GM20000 (cell line): Measurements from ENCODE around the gene ADCK1.
"Not testable (repeated sequence)": the region's sequence is repeated elsewhere in the genome, so short reads cannot be mapped to it uniquely, and the experiment has no call there.

Experiments
- DNase-seq: peaks from one replicate; pipeline ENCODE4 v3.0.0; 2012; ENCODE audit warnings: low spot score
- TF ChIP-seq, protein P1 (sequence below): IDR thresholded peaks from 2 replicates; pipeline ENCODE4 v1.5.1; 2012; ENCODE audit warnings: mild to moderate bottlenecking, control low read depth; ENCODE audit errors: extremely low read depth, missing control alignments

The ADCK1 gene

DNA sequence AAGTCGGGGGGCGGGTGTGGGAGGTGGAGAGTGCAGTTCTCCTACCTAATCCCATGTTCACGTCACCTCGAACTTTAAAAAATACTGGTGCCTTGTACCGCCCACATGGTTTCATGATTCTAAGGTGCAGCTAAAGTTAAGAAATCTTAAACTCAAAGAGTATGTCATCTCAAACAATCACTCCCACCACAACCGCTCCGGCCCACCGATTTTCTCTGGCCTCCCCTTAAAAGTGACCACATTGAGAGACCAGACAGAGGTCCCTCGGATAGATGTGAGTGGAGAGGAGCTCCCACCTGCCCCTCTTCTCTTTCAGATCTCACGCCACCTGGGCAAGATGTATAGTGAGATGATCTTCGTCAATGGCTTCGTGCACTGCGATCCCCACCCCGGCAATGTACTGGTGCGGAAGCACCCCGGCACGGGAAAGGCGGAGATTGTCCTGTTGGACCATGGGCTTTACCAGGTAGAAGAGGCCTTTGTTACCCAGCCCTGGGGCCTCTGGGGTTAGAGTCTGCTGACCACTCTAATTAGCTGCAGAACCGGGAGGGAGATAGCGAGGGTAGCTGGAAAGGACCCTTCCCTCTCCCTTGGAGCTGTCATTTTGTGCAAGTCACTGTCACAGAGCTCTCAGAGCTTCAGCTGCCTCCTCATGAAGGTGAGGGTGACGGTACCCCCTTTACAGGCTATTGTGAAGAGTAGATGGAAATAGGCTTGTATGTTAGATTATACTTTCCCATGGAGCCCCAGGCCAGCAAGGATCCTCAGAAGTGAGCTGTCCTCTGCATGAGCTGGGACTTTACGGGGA is 124.4 kb downstream of the ADCK1 start:
- TF ChIP-seq, protein P1, sequence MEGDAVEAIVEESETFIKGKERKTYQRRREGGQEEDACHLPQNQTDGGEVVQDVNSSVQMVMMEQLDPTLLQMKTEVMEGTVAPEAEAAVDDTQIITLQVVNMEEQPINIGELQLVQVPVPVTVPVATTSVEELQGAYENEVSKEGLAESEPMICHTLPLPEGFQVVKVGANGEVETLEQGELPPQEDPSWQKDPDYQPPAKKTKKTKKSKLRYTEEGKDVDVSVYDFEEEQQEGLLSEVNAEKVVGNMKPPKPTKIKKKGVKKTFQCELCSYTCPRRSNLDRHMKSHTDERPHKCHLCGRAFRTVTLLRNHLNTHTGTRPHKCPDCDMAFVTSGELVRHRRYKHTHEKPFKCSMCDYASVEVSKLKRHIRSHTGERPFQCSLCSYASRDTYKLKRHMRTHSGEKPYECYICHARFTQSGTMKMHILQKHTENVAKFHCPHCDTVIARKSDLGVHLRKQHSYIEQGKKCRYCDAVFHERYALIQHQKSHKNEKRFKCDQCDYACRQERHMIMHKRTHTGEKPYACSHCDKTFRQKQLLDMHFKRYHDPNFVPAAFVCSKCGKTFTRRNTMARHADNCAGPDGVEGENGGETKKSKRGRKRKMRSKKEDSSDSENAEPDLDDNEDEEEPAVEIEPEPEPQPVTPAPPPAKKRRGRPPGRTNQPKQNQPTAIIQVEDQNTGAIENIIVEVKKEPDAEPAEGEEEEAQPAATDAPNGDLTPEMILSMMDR = no peak
- DNase-seq = no peak

DNA sequence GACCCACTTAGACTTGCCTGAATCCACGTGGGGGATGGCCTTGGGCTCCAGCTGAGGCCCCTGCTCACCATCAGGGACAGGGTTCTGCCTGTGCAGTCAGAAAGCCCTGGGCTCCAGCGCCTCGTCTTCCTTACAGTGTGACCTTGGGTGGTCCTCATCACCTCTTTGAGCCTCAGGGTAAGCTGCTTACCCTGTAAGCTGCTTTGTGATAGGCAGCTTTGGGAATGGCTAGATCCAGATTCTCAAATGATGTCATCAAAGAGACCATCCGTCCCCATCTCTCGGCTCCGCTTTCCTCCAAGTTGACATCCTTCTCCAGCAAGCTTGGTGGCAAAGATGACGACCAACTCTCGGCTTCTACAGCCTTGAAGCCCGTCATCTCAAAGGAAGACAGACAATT is 127.0 kb downstream of the ADCK1 start:
- no peak for DNase-seq
- TF ChIP-seq, protein P1 = no peak

DNA sequence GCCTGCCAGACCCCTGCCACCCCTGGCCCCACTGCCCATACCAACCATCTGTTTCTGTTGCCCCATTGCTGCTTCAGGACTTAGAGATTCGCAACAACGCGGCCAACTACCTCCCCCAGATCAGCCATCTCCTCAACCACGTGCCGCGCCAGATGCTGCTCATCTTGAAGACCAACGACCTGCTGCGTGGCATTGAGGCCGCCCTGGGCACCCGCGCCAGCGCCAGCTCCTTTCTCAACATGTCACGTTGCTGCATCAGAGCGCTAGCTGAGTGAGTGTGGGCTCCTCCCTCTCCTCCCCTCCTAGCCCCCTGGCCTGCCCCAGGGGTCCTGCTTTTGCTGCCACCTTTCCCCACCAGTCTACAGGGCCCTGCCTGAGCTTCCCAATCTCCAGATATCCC is 131.5 kb downstream of the ADCK1 start:
- no peak for DNase-seq
- TF ChIP-seq, protein P1 = no peak

DNA sequence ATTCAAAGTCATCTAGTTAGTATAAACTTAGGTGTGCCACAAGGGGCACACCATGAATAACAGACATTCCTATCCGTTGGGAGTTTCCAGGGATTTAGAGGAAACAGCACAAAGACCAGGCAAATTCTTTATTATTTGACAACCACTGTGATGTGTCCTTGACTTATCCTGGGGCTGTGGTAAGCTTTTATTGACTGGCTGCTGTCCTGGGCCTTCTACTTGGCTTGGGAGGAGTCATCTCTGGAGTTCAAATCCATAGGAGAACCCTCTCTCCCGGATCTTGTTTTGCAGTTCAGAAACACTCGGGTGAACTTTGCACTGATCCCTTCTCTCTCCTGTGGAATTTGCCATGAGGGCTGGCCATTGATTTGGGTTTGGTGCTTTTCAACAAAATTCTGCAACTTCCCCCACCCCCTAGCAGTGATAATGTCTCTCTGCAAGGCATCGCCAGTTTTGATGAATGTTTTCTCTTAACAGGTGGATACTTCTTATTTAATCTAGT is 136.3 kb downstream of the ADCK1 start:
- TF ChIP-seq, protein P1 = no peak
- DNase-seq = no peak

DNA sequence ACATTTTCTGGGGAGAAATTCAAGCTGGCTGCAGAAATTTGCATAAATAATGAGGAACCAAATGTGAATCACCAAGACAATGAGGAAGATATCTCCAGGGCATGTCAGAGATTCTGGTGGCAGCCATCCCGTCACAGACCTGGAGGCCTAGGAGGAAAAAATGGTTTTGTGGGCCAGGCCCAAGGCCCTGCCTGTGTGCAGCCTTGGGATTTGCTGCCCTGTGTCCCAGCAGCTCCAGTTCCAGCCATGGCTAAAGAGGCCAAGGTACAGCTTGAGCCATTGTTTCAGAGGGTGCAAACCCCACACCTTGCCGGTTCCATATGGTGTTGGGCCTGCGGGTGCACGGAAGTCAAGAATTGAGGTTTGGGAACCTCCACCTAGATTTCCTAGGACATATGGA is 147.5 kb downstream of the ADCK1 start:
- DNase-seq = no peak
- TF ChIP-seq, protein P1 = no peak

DNA sequence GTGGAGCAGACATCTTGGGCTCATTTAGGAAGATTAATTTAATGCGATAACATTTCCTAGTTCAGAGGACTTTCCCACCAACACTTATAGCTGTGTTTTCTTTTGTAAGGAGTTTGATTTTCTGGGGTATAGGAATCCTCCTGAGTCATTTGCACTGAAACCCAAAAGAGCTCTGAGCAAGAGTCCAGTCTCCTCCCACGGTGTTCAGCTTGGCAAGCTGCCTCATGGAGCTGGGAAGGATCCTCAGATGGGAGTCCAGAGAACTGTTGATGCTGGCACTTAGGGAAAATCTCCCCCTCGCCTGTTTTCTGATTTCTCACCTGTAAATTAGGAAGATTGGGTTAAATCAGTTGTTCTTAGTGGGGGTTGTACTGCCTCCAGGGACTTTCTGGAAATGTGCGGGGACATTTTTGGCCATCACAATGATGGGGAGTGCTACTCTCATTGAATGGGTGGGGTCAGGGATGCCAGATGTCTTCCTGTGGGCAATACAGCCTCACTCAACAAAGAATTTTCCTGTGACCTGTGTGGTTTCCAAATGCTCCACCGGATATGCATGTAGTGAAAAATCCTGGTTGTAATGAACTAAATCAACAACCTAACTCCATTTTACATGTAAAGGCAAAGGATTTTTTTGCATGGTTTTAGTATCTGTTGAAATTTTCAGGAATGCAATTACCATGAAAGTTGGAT is 150.6 kb downstream of the ADCK1 start:
- TF ChIP-seq, protein P1 = no peak
- DNase-seq = no peak

DNA sequence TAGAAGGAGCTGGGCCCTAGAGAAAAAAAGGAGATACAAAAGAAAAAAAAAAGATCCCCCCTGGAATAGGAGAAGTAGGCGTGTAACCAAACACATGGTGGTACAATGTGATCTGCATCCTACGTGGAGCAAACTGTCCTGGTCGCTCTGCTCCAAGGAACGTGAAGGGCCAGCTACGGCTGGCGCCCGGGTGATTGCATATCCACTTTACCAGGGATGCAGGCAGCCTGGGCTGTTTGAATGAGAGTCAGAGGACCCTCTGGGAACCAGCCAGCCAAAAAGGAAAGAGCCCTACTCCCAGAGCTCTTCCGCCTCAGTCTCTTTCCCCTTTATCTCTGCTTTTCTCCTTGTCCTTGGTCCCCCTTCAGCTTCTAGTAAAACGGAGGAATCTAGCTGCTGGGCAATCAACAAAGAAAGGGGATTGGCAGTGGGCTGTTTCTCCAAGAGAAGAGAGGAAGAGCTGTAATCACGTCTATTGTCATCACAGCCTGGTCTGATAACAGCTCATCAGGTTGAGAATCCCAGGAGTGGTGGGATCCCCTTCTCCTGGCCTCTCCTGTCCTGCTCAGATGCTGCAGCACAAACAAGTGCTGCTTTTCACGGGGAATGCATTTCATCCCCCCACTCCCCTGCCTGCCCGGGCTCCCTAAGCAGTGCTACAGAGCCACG is 156.0 kb downstream of the ADCK1 start:
- TF ChIP-seq, protein P1 = no peak
- DNase-seq = no peak

DNA sequence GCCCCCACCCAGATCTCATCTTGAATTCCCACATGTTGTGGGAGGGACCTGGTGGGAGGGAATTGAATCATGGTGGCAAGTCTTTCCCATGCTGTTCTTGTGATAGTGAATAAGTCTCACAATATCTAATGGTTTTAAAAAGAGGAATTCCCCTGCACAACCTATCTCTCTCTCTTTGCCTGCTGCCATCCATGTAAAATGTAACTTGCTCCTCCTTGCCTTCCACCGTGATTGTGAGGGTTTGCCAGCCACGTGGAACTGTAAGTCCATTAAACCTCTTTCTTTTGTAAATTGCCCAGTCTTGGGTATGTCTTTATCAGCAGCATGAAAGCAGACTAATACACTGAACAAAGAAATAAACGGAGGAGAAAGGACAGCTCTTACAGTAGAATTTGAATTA is 159.8 kb downstream of the ADCK1 start:
- not testable (repeated sequence) for DNase-seq
